ENCODE measurements around the gene COL5A3. TPM values are rescaled to one million over a fixed set of nuclear protein-coding genes. Genes with fewer than 3 reads are reported as not detected.
"Not testable (repeated sequence)": the region's sequence is repeated elsewhere in the genome, so short reads cannot be mapped to it uniquely, and the experiment has no call there.

The COL5A3 gene
- polyA plus RNA-seq, 6 donors from 2014 or later = not detected

- H3K4me3 Mint-ChIP-seq = no peak overlapping the region
- H3K4me1 Mint-ChIP-seq = no peaks in the 10 kb centered on the region
- no peak for ATAC-seq (ENCODE audit: low read depth in 2 of 2)
- no peaks in the 10 kb centered on the region for H3K36me3 Mint-ChIP-seq
- no peak for DNase-seq
- H3K9me3 Mint-ChIP-seq = peaks cover 0 to 6% (median 0%) of the 10 kb centered on the region in 7 donors
- H3K27ac Mint-ChIP-seq = no peak overlapping the region
- peaks cover 26 to 50% (median 28%) of the 10 kb centered on the region in 3 donors for H3K27me3 Mint-ChIP-seq
Observed at GRCh38 chr19:9961103-9961502, 49.2 kb downstream of the COL5A3 start.

- no peaks in the 10 kb centered on the region for H3K4me1 Mint-ChIP-seq
- H3K9me3 Mint-ChIP-seq = peaks cover 0 to 6% (median 0%) of the 10 kb centered on the region in 7 donors
- H3K27me3 Mint-ChIP-seq = peaks cover 15 to 38% (median 23%) of the 10 kb centered on the region in 3 donors
- H3K4me3 Mint-ChIP-seq = no peak overlapping the region
- H3K27ac Mint-ChIP-seq = no peak overlapping the region
- no peak for DNase-seq
- no peaks in the 10 kb centered on the region for H3K36me3 Mint-ChIP-seq
- no peak for ATAC-seq (ENCODE audit: low read depth in 2 of 2)
Observed at GRCh38 chr19:9958379-9958821, 51.9 kb downstream of the COL5A3 start.

GRCh38 chr19:9956956-9957355 lies 53.3 kb downstream of the COL5A3 start:
- ATAC-seq (ENCODE audit: low read depth in 2 of 2) (no peak), DNase-seq (no peak)
- H3K27ac Mint-ChIP-seq = no peak overlapping the region
- peaks cover 8 to 38% (median 14%) of the 10 kb centered on the region in 3 donors for H3K27me3 Mint-ChIP-seq
- no peak overlapping the region for H3K4me3 Mint-ChIP-seq
- no peaks in the 10 kb centered on the region for H3K9me3 Mint-ChIP-seq
- no peaks in the 10 kb centered on the region for H3K4me1 Mint-ChIP-seq
- H3K36me3 Mint-ChIP-seq = no peaks in the 10 kb centered on the region

GRCh38 chr19:9953802-9954542 lies 56.3 kb downstream of the COL5A3 start:
- DNase-seq (no peak), ATAC-seq (ENCODE audit: low read depth in 2 of 2) (no peak)
- no peaks in the 10 kb centered on the region for H3K4me1 Mint-ChIP-seq
- H3K9me3 Mint-ChIP-seq = no peaks in the 10 kb centered on the region
- peak overlapping the region in 1 of 8 donors; percentile 16 for H3K4me3 Mint-ChIP-seq
- H3K27me3 Mint-ChIP-seq = peaks cover 5 to 23% (median 8%) of the 10 kb centered on the region in 3 donors
- H3K36me3 Mint-ChIP-seq = no peaks in the 10 kb centered on the region
- H3K27ac Mint-ChIP-seq = peak overlapping the region in 1 of 6 donors; percentile 20

GRCh38 chr19:9952276-9952675 lies 58.0 kb downstream of the COL5A3 start:
- H3K27ac Mint-ChIP-seq = no peak overlapping the region
- DNase-seq = no peak
- no peaks in the 10 kb centered on the region for H3K4me1 Mint-ChIP-seq
- H3K36me3 Mint-ChIP-seq = no peaks in the 10 kb centered on the region
- ATAC-seq (ENCODE audit: low read depth in 2 of 2) = no peak
- H3K4me3 Mint-ChIP-seq = no peak overlapping the region
- H3K9me3 Mint-ChIP-seq = no peaks in the 10 kb centered on the region
- H3K27me3 Mint-ChIP-seq = peaks cover 8 to 20% (median 12%) of the 10 kb centered on the region in 3 donors

GRCh38 chr19:9947441-9947840 lies 62.9 kb downstream of the COL5A3 start:
- H3K27me3 Mint-ChIP-seq = peaks cover 15 to 29% (median 25%) of the 10 kb centered on the region in 3 donors
- no peak for ATAC-seq (ENCODE audit: low read depth in 2 of 2)
- H3K36me3 Mint-ChIP-seq = peaks cover 0 to 1% of the 10 kb centered on the region in 2 donors
- H3K4me3 Mint-ChIP-seq = peak overlapping the region in 1 of 8 donors; percentile 12
- no peak for DNase-seq
- H3K4me1 Mint-ChIP-seq = peaks cover 0 to 8% (median 8%) of the 10 kb centered on the region in 3 donors
- H3K9me3 Mint-ChIP-seq = peaks cover 2 to 8% (median 3%) of the 10 kb centered on the region in 7 donors
- no peak overlapping the region for H3K27ac Mint-ChIP-seq

GRCh38 chr19:9946528-9947125 lies 63.7 kb downstream of the COL5A3 start:
- Mint-ChIP-seq H3K9me3 (peaks cover 6 to 16% (median 8%) of the 10 kb centered on the region in 7 donors), H3K27me3 (peaks cover 15 to 32% (median 32%) of the 10 kb centered on the region in 3 donors)
- H3K27ac Mint-ChIP-seq; H3K36me3 Mint-ChIP-seq; ATAC-seq (ENCODE audit: low read depth in 2 of 2); DNase-seq; H3K4me1 Mint-ChIP-seq; H3K4me3 Mint-ChIP-seq: not testable (repeated sequence)

GRCh38 chr19:9945319-9945966 lies 64.9 kb downstream of the COL5A3 start:
- Mint-ChIP-seq H3K9me3 (peaks cover 6 to 26% (median 16%) of the 10 kb centered on the region in 7 donors), H3K36me3 (peaks cover 10 to 19% of the 10 kb centered on the region in 2 donors), H3K27ac (no peak overlapping the region), H3K4me3 (no peak overlapping the region), H3K4me1 (peaks cover 0 to 8% (median 8%) of the 10 kb centered on the region in 3 donors), H3K27me3 (peaks cover 21 to 44% (median 40%) of the 10 kb centered on the region in 3 donors)
- no peak for DNase-seq
- ATAC-seq (ENCODE audit: low read depth in 2 of 2) = no peak

- DNase-seq (no peak), ATAC-seq (ENCODE audit: low read depth in 2 of 2) (no peak)
- Mint-ChIP-seq H3K27ac (no peak overlapping the region), H3K4me3 (no peak overlapping the region), H3K9me3 (peaks cover 6 to 26% (median 16%) of the 10 kb centered on the region in 7 donors), H3K27me3 (peaks cover 26 to 51% (median 49%) of the 10 kb centered on the region in 3 donors), H3K4me1 (peaks cover 0 to 8% (median 8%) of the 10 kb centered on the region in 3 donors), H3K36me3 (peaks cover 10 to 19% of the 10 kb centered on the region in 2 donors)
Observed at GRCh38 chr19:9943744-9944143, 66.6 kb downstream of the COL5A3 start.

GRCh38 chr19:9941671-9942070 lies 68.6 kb downstream of the COL5A3 start:
- H3K9me3 Mint-ChIP-seq = peaks cover 6 to 26% (median 16%) of the 10 kb centered on the region in 7 donors
- no peak for DNase-seq
- no peak overlapping the region for H3K4me3 Mint-ChIP-seq
- H3K4me1 Mint-ChIP-seq = peaks cover 6 to 15% (median 13%) of the 10 kb centered on the region in 3 donors
- peaks cover 33 to 65% (median 56%) of the 10 kb centered on the region in 3 donors for H3K27me3 Mint-ChIP-seq
- ATAC-seq (ENCODE audit: low read depth in 2 of 2) = no peak
- H3K36me3 Mint-ChIP-seq = peaks cover 10 to 19% of the 10 kb centered on the region in 2 donors
- no peak overlapping the region for H3K27ac Mint-ChIP-seq

- Mint-ChIP-seq H3K36me3 (peaks cover 10 to 19% of the 10 kb centered on the region in 2 donors), H3K4me3 (no peak overlapping the region), H3K9me3 (peaks cover 6 to 26% (median 16%) of the 10 kb centered on the region in 7 donors), H3K27me3 (peaks cover 33 to 66% (median 59%) of the 10 kb centered on the region in 3 donors), H3K27ac (no peak overlapping the region), H3K4me1 (peaks cover 9 to 16% (median 14%) of the 10 kb centered on the region in 3 donors)
- DNase-seq = no peak
- no peak for ATAC-seq (ENCODE audit: low read depth in 2 of 2)
Observed at GRCh38 chr19:9941231-9941630, 69.1 kb downstream of the COL5A3 start.

GRCh38 chr19:9940778-9941177 lies 69.5 kb downstream of the COL5A3 start:
- H3K4me1 Mint-ChIP-seq = peaks cover 10 to 17% (median 15%) of the 10 kb centered on the region in 3 donors
- peaks cover 10 to 19% of the 10 kb centered on the region in 2 donors for H3K36me3 Mint-ChIP-seq
- no peak overlapping the region for H3K27ac Mint-ChIP-seq
- peaks cover 34 to 68% (median 62%) of the 10 kb centered on the region in 3 donors for H3K27me3 Mint-ChIP-seq
- H3K4me3 Mint-ChIP-seq = no peak overlapping the region
- no peak for DNase-seq
- peaks cover 6 to 26% (median 16%) of the 10 kb centered on the region in 7 donors for H3K9me3 Mint-ChIP-seq
- no peak for ATAC-seq (ENCODE audit: low read depth in 2 of 2)

GRCh38 chr19:9939301-9939913 lies 70.9 kb downstream of the COL5A3 start:
- Mint-ChIP-seq H3K36me3 (peaks cover 10 to 24% of the 10 kb centered on the region in 2 donors), H3K27me3 (peaks cover 42 to 77% (median 65%) of the 10 kb centered on the region in 3 donors), H3K4me1 (peaks cover 11 to 24% (median 22%) of the 10 kb centered on the region in 3 donors), H3K9me3 (peaks cover 0 to 27% (median 19%) of the 10 kb centered on the region in 7 donors), H3K27ac (no peak overlapping the region), H3K4me3 (peak overlapping the region in 1 of 8 donors; percentile 28)
- ATAC-seq (ENCODE audit: low read depth in 2 of 2) = no peak
- DNase-seq = no peak
